Muscle of back (tissue), 11 donors: ENCODE results near the gene TPMT. TPM values are rescaled to one million over a fixed set of nuclear protein-coding genes. Genes with fewer than 3 reads are reported as not detected.
"Not testable (repeated sequence)": the region's sequence is repeated elsewhere in the genome, so short reads cannot be mapped to it uniquely, and the experiment has no call there.

Experiments
- DNase-seq, 3 donors: peaks; one replicate each; pipeline versions ENCODE4 v3.0.0 to v3.0.0-alpha.2; 2013
- polyA plus RNA-seq, 10 donors: library from polyadenylated mRNA; unstranded; fragments of 120-200 nt; gene quantifications; one replicate each; pipeline ENCODE4 v1.2.1, GENCODE V29; 2013; ENCODE audit not compliant: insufficient read length in 10 of 10

The TPMT gene
- polyA plus RNA-seq, 10 donors = 4.5 to 7.1 (median 5.9) TPM

DNA sequence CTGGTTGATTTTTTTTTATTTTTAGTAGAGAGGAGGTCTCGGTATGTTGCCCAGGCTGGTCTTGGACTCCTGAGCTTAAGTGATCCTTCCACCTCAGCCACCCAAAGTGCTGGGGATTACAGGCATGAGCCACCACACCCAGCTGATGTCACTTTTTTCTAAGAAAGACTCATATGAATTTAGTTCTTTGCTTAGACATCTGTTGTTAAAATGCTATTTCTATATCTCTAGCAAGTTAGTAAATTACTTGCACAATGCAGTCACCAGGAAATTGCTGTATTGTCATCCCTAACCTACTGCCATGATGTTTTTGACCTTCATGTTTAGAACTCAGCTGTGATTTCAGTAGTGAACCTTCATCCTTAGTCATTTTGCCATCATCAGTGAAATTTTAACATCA is 6.0 kb upstream of the TPMT start:
- DNase-seq = peak in 1 of 3 donors; percentile 30

DNA sequence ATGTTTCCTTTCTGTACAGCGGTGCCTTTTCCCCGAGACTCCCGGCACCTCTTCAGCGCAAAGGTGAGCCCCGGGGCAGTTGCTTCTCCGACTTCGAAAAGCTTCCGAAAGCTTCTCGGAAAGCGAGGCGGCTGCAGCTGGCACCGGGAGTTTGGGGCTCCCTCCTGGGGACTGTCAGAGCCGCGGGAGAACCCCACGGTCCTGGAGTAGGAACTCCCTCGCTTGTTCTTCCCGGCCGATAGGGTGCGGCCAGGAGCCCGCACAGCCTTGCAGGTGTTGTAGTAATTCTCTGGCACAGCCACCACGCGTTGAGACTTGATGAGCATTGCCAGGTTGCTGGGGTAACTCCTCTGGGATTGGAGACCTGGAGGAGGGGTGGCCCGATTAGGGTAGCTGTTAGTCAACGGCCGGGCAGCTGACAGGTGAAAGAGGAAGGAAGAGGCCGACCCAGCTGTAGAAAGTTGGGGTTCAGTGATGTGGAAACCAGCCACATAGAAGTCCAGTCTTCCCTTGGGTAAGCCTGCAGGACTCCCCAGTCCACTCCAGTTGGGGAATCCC is 1.1 kb upstream of the TPMT start:
- peak in 1 of 3 donors; percentile 54 for DNase-seq

DNA sequence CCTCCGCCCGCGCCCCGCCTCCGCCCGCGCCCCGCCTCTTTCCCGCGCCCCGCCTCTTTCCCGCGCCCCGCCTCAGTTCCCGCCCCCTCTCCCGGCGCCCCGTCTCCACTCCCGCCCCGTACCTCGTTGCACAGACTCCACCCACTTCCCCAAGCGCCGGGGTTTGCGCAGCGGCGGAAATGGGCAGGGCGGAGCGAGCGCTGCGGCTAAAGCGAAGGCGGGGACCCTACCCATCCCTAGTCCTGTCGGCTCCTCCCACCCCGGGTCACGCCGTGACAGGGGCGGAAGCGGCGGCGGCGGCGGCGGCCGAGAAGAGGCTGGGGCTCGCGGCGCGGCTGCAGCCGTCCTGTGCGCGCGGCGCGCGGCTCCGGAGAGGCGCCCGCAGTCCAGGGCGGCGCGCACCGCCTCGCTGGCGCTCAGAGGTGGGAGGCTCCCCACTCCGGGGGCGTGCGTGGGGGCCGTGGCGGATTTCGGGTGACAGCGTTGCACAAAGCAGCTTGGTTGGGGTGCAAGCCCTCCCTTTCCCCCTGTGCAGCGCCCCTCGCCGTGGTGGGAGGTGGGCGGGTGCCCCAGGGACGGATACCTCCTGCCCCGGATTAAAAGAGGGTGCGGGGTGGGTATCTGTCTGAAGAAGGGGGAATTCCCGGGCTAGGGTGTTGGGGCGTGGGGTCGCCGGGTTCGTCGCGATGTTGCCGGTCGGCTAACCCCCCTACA is 430 bp upstream of the TPMT start, which contains the start of gene KDM1B:
KDM1B (plus strand) TSS at position 273 of the 714 bp plus-strand sequence. CDS start 4,474 bp downstream, outside the sequence.
- peak; percentile 98 to 99 (median 99) for DNase-seq

DNA sequence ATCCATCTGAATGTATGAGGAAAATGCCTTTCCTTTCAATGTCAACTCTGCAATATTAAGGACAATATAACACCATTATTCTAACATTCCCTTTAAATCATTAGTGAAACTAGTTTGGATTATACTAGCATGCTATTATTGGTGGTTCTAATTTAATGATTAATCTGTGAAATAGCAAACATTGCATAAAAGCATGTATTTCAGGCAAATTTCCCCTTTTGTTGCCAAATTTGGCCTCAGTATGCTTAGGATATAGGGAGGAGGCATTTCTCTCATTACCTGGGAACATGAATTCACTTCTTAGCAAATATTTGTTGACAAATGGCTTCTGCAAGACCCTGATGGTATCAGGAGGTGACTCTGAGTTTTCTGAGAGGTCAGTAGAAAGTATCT is 1.6 kb downstream of the TPMT start:
- no peak for DNase-seq

DNA sequence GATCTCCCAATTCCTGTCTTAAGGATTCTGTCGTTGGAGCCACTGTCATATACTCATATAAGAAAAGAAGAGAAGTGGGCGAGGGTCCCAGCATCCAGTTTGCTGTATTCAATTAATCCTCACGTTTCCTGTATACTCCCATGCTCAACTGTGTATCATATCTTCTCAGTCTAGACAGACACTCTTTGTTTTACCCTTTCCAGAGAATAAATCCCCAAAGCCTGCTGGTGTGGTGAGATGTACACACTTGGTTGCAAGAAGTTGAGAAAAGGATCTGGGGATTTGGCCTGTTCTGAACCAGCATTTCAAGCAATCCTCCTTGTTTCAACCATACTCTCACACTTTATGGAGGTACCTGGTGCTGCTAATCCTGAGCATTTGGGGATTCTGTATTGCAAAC is 3.1 kb downstream of the TPMT start:
- no peak for DNase-seq

DNA sequence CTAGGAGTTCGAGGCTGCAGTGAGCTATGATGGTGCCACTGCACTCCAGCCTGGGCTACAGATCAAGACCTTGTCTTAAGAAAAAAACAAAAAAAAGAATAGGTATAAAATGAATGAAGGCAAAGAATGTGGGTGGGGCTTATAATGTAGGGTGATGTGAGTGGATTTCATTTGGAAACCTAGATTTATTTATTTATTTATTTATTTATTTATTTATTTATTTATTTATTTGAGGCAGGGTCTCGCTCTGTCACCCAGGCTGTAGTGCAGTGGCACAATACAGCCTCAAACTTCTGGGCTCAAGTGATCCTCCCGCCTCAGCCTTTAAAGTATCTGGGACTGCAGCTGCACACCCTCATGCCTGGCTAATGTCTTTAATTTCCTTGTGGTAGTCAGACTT is 3.5 kb downstream of the TPMT start:
- not testable (repeated sequence) for DNase-seq

DNA sequence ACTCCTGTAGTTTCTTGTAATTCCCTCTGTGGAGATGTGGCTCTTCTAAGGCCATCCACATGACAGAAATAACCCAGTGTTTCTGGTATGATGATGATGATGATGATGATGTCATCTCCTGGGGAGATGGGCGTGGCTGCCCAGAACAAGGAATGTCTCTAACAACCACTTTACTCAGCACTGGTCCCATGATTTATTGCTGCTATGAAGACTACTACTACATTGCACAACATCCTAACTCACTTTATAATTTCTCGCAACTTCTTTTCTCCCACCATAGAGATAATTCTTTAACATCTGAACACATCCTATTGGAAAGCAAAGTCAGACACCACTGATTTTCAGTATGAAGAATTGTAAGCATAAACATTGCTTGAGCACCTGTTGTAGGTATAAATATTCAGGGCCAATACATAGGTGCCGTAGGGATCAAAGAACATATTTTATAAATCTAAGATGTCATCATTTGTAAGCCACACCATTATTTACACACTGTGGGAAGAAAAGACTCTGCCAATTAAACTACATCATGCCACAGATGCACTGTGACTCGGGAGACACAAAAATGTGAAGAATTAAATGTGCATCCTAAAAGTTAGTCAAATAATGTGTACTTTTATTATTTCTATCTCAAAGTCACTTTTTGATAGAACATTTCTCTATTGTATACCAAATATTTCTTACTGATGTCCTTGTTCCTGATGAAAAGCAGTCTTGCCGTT is 6.4 kb downstream of the TPMT start:
- DNase-seq = peak in 1 of 3 donors; percentile 67

DNA sequence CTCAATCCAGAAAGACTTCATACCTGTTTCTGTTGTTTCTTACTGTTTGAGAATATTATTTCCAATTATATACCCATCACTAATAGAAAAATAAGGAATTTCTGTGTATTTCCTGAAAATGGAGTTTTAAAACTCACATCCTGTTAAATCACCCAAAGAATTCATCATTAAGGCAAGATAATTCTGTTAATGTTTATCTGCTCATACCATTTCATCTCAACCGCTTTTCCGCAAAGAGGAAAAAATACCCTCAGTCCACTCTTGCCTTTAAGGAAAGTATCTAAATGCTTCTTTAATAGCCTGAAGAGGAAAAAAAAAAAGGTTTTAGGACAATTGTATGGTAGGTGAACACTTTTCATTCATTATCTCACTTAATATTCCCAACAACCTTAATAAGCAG is 7.3 kb downstream of the TPMT start:
- no peak for DNase-seq

DNA sequence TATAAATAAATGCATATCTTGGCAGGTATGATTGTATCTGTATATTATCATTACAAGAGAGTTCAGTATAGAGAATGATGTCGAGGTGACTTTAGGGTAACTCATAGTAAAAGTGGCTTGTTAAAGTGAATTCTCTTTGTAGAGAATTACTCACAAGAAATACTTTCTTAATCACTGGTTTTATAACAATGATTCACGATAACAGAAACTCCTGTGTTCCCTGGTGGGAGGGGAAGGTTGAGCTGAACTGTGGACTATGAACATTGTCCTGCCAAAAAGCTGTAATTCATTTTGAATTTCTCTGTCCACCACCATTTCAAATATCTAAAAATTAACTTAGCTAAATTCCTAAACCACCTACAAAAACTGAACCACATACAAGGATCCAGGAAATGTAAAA is 7.7 kb downstream of the TPMT start:
- DNase-seq = no peak

DNA sequence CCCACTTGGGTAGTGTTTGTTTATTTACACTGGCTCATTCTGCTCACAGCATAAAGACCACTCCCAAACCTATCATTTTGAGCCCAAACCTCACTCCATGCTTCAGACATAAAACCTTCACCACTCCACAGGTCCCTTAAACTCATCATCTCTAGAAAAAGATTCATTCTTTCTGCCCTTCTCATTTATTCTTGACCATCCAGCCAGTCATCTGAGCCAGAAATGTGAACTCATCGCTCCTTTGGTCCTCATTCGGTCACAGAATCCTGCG is 12.4 kb downstream of the TPMT start:
- no peak for DNase-seq

DNA sequence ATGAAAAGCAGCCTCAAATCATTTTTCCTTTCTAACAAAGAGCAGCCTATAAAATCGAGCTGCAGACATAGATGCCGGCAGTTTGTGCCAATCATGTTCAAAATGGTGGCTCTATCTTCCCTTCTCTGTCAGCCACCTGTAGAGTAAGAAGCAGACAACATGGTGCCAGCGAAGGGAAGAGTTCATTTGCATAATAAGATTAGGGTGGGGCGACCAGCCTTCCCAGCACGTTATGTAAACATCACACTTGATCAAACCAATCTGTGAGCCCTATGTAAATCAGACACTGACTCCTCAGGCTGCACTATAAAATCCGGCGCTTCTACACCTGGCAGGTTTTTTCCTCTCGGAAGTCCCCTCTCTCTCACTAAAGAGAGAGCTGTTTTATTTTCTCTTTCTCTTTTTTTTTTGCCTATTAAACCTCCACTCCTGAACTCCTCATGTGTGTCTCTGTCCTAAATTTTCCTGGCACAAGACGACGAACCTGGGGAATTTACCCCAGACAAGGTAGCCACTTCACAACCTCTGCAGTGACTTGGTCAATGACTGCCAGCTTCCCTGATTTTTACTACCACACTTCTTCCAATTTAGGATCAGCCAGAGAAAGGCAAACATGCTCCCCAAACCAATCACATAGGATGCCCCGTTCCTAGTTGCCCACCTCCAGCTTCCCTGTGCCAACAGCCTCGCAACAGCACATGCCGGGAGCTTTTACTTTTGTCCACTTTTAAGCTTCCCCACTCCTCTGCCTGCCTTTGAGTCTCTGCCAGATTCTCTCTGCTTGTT is 12.9 kb downstream of the TPMT start:
- DNase-seq = no peak

DNA sequence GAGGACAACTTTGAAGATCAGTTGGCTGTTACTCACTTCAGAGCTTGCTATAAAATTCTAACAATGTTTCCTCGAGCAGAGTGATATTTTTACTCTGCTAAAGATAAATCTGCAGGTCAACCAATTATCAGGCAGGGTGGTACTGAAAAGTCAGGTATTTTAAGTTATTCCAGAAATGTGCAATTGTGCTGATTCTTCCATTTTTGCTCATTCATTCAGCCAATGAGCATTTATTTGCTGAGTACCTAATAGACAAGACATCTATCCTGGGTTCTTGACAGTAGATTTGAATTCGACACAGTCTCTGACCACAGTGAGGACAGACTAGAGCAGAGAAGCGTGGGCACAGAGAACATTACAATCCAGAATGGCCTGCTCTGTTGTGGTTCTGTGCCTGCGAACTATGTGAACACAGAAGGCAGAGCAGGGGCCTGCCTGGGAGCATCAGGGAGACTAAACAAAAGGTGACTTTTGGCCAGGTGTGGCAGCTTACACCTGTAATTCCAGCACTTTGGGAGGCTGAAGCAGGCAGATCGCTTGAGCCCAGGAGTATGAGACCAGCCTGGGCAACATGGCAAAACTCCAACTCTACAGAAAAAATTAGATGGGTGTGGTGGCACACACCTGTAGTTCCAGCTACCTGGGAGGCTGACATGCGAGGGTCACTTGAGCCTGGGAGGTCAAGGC is 14.8 kb downstream of the TPMT start:
- DNase-seq = no peak

DNA sequence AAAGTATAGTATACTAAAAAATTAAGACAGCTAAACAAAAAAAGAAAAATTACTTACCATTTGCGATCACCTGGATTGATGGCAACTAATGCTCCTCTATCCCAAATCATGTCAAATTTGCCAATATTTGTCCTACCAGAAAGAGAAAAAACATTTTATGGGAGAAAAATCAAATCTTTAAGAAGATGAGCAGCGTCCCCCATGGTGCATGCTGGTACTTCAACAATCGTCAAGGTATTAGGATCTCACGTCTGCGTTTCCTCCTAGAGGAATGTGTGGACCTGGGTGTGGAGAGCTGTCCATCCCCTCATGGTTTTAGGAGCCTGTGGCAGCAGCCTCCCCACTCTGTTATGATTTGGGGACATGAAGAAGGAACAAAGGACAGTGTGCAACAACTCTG is 16.0 kb downstream of the TPMT start:
- DNase-seq = no peak

DNA sequence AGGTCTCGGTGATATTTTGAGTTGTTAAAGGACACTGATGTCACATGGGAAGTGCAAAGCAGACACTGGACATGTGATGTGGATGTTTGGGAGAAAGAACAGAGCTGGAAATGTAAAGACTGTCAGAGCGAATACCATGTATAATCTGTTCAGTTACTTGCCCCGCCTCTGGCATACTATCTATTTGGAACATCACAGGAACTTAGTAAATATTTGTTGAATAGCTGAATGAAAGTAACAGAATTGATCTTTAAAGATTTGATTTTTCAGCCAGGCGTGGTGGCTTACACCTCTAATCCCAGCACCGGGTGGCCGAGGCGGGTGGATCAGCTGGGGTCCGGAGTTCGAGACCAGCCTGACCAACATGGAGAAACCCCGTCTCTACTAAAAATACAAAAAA is 18.6 kb downstream of the TPMT start:
- no peak for DNase-seq

DNA sequence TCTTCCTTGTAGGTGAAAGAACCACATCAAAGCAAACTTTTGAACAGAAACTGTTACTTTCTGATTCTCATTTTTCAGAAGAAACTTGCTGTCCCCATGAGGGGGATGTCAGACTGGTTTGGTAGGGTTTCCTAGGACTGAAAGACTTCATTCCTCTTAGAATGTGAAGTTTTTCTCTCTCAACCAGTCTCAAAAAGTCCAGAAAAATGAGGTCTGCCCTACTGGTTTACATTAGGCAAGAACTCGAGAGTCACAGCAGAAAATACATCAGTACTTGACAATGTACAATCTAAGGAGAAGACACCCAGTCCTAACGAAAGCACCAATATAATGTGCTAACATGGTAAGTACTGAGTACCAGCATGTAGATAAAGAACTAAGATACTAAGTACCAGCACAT is 19.7 kb downstream of the TPMT start:
- no peak for DNase-seq

DNA sequence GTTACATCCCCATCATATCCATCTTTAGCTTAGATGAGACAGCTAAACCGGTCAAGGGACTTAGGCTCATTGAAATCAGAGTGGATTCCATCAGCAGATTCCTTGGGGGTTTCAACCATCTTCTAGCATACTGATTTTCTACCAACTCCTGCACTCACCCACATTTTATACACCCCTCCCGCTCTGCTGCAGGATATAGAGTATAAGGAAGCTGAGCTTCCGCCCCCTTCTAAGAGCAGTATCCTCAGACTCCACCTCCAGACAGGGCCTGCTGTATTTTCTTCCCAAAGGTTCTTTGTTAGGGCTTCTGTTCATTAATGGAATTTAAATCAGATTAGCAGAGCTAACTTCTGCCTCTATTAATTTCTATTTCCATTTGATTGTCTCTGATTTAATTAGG is 22.5 kb downstream of the TPMT start:
- no peak for DNase-seq

DNA sequence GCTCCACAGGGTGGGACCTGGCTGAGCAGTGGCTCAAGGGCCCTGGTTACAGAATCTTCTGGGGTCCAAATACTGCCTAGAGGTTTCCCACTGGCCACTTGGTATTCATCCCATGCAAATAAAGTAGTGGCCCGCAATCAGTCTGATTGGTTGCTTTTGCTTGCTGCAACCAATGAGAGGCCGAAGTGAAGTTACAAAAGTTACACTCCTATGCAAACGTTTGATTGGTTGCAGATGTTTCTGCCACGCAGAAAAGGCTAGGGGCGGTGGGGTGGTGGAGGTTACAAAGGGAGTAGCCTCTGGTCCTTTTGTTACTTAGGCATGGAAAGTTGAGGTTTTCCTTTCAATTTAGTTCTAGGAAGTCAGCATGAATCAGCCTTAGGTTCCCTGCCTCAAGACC is 28.8 kb downstream of the TPMT start:
- no peak for DNase-seq

DNA sequence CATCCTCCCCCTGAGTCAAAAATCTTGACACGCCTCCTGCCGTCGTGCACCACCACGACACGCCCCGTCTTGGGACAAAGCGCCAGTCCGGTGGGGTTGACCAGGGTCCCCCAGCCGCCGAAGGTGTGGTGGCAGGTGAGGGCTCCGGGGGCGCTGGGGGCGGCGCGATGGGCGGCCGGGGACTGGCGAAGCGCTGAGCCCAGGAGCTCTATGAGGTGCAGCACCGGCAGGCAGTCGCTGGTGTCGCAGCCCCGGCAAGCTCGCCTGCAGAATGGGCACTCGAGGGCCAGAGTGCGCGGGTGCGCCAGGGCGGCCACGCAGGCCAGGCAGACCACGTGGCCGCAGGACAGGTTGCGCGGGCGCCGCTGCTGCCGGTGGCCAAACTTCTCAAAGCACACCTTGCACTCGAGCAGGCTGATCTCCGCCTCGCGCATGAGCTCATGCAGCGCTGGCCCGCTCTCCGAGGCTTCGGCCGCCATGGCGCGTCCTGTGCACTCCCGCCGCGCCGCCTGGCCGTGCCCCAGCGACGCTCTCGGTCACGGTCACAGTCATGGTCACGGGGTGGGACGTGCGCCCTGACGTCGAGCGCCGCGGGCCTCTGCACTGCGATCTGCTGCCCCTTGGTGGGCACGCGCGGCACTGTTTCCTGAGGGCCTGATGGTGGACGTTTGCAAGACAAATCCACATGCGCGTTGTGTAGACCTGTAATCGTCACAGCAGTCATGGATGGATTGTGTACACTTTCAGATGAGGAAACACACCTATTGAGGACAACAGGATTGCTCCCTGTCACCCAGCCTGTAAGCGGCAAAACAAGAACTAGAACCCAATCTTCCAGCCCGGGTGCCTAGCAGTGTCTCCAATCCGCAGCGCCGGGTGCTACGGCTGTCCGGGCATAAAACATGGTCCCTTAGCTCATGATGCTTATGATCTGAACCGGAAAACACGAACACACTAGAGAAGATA is 32.5 kb downstream of the TPMT start, which contains the start of gene NHLRC1:
NHLRC1 (minus strand) TSS at position 550 of the 966 bp plus-strand sequence; CDS start at position 479, 71 bp downstream.
- peak; percentile 85 to 95 (median 89) for DNase-seq

DNA sequence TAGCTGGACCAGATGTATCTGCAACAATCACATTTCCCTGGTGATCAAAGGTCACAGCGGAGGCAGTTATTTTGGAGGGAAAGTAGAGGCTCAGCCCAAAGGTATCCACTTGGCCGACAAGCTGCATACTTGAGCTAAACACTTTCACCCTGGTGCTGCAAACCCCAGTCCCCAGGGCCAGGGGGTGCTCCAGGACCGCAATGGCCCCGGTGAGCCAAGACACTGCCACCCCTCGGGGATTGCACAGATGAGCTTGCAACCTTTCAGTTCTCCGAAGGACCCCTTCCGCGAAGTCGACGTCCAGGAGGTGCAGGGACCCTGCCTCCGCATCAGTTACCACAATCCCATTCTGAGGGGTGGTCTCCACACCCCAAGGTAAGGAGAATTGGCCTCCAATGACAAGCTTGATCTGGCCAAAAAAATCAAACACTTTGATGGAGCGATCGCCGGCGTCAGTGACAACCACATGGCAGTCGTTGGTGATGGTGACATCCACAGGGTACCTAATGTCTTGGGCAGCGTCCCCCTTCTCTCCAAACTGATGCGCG is 33.2 kb downstream of the TPMT start:
- DNase-seq = no peak

DNA sequence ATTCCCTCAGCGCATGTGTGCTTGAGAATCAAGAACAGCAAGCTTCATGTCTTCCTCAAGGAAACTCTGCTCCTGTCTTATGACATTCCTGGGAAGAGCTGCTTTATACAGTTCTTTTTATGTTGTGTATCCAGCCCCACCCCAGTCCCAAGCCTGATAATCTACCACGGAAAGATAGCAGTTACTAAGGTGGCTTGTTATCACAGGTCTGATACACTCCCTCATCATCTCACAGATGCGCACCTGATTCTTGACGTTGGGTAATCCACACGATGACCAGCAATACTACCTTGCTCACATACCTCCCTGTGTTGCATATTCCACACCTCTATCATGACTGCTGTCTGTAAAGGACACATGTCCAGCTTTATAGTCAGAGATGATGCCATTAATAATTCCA is 35.6 kb downstream of the TPMT start:
- no peak for DNase-seq
